Uterus (tissue), 4 donors: ENCODE data around the gene PURB. TPM values are rescaled to one million over a fixed set of nuclear protein-coding genes. Genes with fewer than 3 reads are reported as not detected.
A peak's percentile ranks its signal among the peaks of the same experiment; 100 is the strongest.
"Not testable (repeated sequence)": the region's sequence is repeated elsewhere in the genome, so short reads cannot be mapped to it uniquely, and the experiment has no call there.

Experiments
- DNase-seq, 2 donors: peaks; one replicate each; pipeline ENCODE4 v3.0.0-alpha.2; 2019 to 2020
- H3K27ac ChIP-seq, 2 donors: fragments of 200-600 bp; sonication (generic); 1 replicate in 1 of 2; 2 replicates in 1 of 2; pipeline ENCODE4 v1.5.1; 2016 to 2018
- H3K27me3 ChIP-seq, 2 donors: fragments of 200-600 bp; sonication (generic); one replicate each; pipeline ENCODE4 v1.5.1; 2018 to 2019; ENCODE audit warnings: control low read depth in 1 of 2
- H3K36me3 ChIP-seq, 2 donors: fragments of 200-600 bp; sonication (generic); one replicate each; pipeline ENCODE4 v1.5.1; 2019; ENCODE audit warnings: control low read depth in 1 of 2
- H3K4me1 ChIP-seq, 2 donors: fragments of 200-600 bp; sonication (generic); one replicate each; pipeline ENCODE4 v1.5.1; 2018 to 2019; ENCODE audit warnings: control low read depth in 1 of 2
- H3K4me3 ChIP-seq, 2 donors: fragments of 200-600 bp; sonication (generic); 1 replicate in 1 of 2; 2 replicates in 1 of 2; pipeline ENCODE4 v1.5.1; 2018 to 2019; ENCODE audit warnings: mild to moderate bottlenecking in 1 of 2
- H3K9me3 ChIP-seq, 2 donors: fragments of 200-600 bp; sonication (generic); one replicate each; pipeline ENCODE4 v1.5.1; 2019; ENCODE audit warnings: control low read depth in 1 of 2
- POLR2A ChIP-seq, 2 donors: fragments of 450-650 bp; IDR thresholded peaks; one replicate each; pipeline ENCODE4 v1.6.1; 2016; ENCODE audit warnings: antibody characterized with exemption in 2 of 2, mild to moderate bottlenecking in 1 of 2, moderate library complexity in 1 of 2
- intact Hi-C: fragments of 100-400 bp; cut with DNase I; formaldehyde crosslinking; loops from one replicate; pipeline ENCODE4 v1.15.1; 2023; ENCODE audit warnings: low total_unique reads
- total RNA-seq, 4 donors: library from RNA; depleted of rRNA in 3 of 4; stranded (reverse); fragments of >200 nt in 3 of 4; gene quantifications; one replicate each; pipeline versions ENCODE4 v1.1.0 to v1.2.4, GENCODE V29; 2014 to 2023
- TF ChIP-seq, protein P1 (sequence below), 4 experiments: fragments of 200-600 bp in 2 of 4; fragments of 450-650 bp in 2 of 4; sonication (generic) in 2 of 4; IDR thresholded peaks; one replicate each; pipeline ENCODE4 v1.5.1; 2016 to 2019; ENCODE audit warnings: antibody characterized with exemption in 4 of 4, mild to moderate bottlenecking in 2 of 4, moderate library complexity in 1 of 4
- donor health status: DM: yes; HTN: yes; CAD: no.

The PURB gene
- total RNA-seq, 4 donors from 2014 or later, result 13.8 to 63.0 (median 24.5) TPM

GRCh38 chr7:44867073-44867995, 18.0 kb downstream of the PURB start:
- TF ChIP-seq, protein P1, sequence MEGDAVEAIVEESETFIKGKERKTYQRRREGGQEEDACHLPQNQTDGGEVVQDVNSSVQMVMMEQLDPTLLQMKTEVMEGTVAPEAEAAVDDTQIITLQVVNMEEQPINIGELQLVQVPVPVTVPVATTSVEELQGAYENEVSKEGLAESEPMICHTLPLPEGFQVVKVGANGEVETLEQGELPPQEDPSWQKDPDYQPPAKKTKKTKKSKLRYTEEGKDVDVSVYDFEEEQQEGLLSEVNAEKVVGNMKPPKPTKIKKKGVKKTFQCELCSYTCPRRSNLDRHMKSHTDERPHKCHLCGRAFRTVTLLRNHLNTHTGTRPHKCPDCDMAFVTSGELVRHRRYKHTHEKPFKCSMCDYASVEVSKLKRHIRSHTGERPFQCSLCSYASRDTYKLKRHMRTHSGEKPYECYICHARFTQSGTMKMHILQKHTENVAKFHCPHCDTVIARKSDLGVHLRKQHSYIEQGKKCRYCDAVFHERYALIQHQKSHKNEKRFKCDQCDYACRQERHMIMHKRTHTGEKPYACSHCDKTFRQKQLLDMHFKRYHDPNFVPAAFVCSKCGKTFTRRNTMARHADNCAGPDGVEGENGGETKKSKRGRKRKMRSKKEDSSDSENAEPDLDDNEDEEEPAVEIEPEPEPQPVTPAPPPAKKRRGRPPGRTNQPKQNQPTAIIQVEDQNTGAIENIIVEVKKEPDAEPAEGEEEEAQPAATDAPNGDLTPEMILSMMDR (IDR thresholded peaks at IDR 0.05), result no peak
- no peak for TF ChIP-seq POLR2A (IDR thresholded peaks at IDR 0.05)
- H3K27ac ChIP-seq, result peak overlapping the region; percentile 47 to 61
- H3K4me3 ChIP-seq, result no peak overlapping the region
- H3K36me3 ChIP-seq, result no peaks in the 10 kb centered on the region
- peak in 1 of 2 donors; percentile 56 for DNase-seq
- intact Hi-C loops, result no loop called here
- no peaks in the 10 kb centered on the region for H3K4me1 ChIP-seq
- H3K9me3 ChIP-seq, result no peaks in the 10 kb centered on the region
- H3K27me3 ChIP-seq, result no peaks in the 10 kb centered on the region

- H3K4me3 ChIP-seq, result not testable (repeated sequence)
Measured at GRCh38 chr7:44861949-44862348, 23.4 kb downstream of the PURB start.

DNA sequence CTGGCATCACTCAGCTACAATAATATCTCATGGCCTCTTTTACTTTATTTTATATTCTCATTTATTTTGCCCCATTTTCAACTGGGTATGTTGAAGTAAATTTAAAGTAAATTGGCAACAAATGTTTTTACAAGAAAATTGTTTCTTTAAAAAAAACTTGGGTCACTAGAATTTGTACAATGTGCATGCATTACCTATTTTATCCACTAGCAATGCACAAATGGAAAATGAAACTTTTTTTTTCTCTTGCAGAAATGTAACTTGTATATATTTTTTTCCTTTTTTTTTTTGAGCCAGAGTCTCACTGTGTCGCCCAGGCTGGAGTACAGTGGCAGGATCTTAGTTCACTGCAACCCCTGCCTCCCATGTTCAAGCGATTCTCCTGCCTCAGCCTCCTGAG, 27.2 kb downstream of the PURB start:
- TF ChIP-seq POLR2A (IDR thresholded peaks at IDR 0.05), result no peak
- TF ChIP-seq, protein P1 (IDR thresholded peaks at IDR 0.05), result no peak

More at GRCh38 chr7:44861949-44862348, 23.4 kb downstream of the PURB start:
- intact Hi-C loops, DNase-seq, H3K36me3 ChIP-seq, H3K4me1 ChIP-seq, H3K9me3 ChIP-seq, H3K27me3 ChIP-seq, H3K27ac ChIP-seq: not testable (repeated sequence)

GRCh38 chr7:44854644-44855364, 30.5 kb downstream of the PURB start:
- no peaks in the 10 kb centered on the region for H3K36me3 ChIP-seq
- H3K27ac ChIP-seq, result no peak overlapping the region
- no peak for DNase-seq
- TF ChIP-seq, protein P1 (IDR thresholded peaks at IDR 0.05), result no peak
- TF ChIP-seq POLR2A (IDR thresholded peaks at IDR 0.05), result no peak
- intact Hi-C loops, result no loop called here
- no peaks in the 10 kb centered on the region for H3K9me3 ChIP-seq
- H3K4me1 ChIP-seq, result no peaks in the 10 kb centered on the region
- no peak overlapping the region for H3K4me3 ChIP-seq
- no peaks in the 10 kb centered on the region for H3K27me3 ChIP-seq

More for the DNA sequence above, 27.2 kb downstream of the PURB start:
- Histone ChIP-seq H3K27me3 (no peaks in the 10 kb centered on the region), H3K9me3 (no peaks in the 10 kb centered on the region), H3K36me3 (no peaks in the 10 kb centered on the region), H3K4me3 (no peak overlapping the region), H3K27ac (no peak overlapping the region), H3K4me1 (no peaks in the 10 kb centered on the region)
- intact Hi-C loops, result no loop called here
- no peak for DNase-seq

- no peak for DNase-seq
- Histone ChIP-seq H3K36me3 (no peaks in the 10 kb centered on the region), H3K9me3 (no peaks in the 10 kb centered on the region), H3K27ac (no peak overlapping the region), H3K4me3 (no peak overlapping the region), H3K4me1 (no peaks in the 10 kb centered on the region), H3K27me3 (no peaks in the 10 kb centered on the region)
- intact Hi-C loops, result no loop called here
- TF ChIP-seq POLR2A (IDR thresholded peaks at IDR 0.05), result no peak
- TF ChIP-seq, protein P1 (IDR thresholded peaks at IDR 0.05), result no peak
Measured at GRCh38 chr7:44853391-44853790, 31.9 kb downstream of the PURB start.
